Stomach (tissue), 9 donors: Measurements from ENCODE around the gene KIF2C. TPM values are rescaled to one million over a fixed set of nuclear protein-coding genes. Genes with fewer than 3 reads are reported as not detected.
"Not testable (repeated sequence)": the region's sequence is repeated elsewhere in the genome, so short reads cannot be mapped to it uniquely, and the experiment has no call there.

Experiments
- DNase-seq, 2 donors: peaks; one replicate each; pipeline versions ENCODE4 v3.0.0 to v3.0.0-alpha.2; 2013 to 2019
- H3K27ac ChIP-seq, 5 donors: fragments of 200-600 bp in 4 of 5; sonication (generic) in 4 of 5; one replicate each; pipeline ENCODE4 v1.5.1; 2013 to 2019; ENCODE audit warnings: mild to moderate bottlenecking in 1 of 5, moderate library complexity in 1 of 5
- H3K27me3 ChIP-seq, 3 donors: fragments of 200-600 bp; sonication (generic); one replicate each; pipeline ENCODE4 v1.5.1; 2017 to 2019; ENCODE audit warnings: mixed run types in 1 of 3
- H3K36me3 ChIP-seq, 4 donors: fragments of 200-600 bp; sonication (generic); 1 replicate in 3 of 4; 2 replicates in 1 of 4; pipeline ENCODE4 v1.5.1; 2016 to 2019
- H3K4me1 ChIP-seq, 4 donors: fragments of 200-600 bp; sonication (generic); one replicate each; pipeline ENCODE4 v1.5.1; 2016 to 2019
- H3K4me3 ChIP-seq, 4 donors: fragments of 200-600 bp; sonication (generic) in 3 of 4; one replicate each; pipeline ENCODE4 v1.5.1; 2016 to 2019; ENCODE audit warnings: mild to moderate bottlenecking in 1 of 4
- H3K9me3 ChIP-seq, 4 donors: fragments of 200-600 bp; sonication (generic); one replicate each; pipeline ENCODE4 v1.5.1; 2016 to 2019
- CTCF ChIP-seq, 7 experiments: fragments of 450-650 bp in 4 of 7; fragments of 200-600 bp in 3 of 7; sonication (generic) in 3 of 7; IDR thresholded peaks; one replicate each; pipeline ENCODE4 v1.5.1; 2016 to 2019; ENCODE audit warnings: antibody characterized with exemption in 7 of 7, control low read depth in 2 of 7, mild to moderate bottlenecking in 1 of 7
- EP300 ChIP-seq: sonication (generic); formaldehyde crosslinking; IDR thresholded peaks from one replicate; pipeline ENCODE4 v1.6.1; 2017; ENCODE audit warnings: antibody characterized with exemption
- POLR2A ChIP-seq, 4 donors: fragments of 450-650 bp; IDR thresholded peaks; one replicate each; pipeline ENCODE4 v1.6.1; 2016; ENCODE audit warnings: antibody characterized with exemption in 4 of 4, control low read depth in 2 of 4, mild to moderate bottlenecking in 1 of 4, moderate library complexity in 1 of 4
- POLR2AphosphoS5 ChIP-seq, 3 donors: sonication (generic); formaldehyde crosslinking; IDR thresholded peaks; one replicate each; pipeline ENCODE4 v1.6.1; 2016; ENCODE audit warnings: antibody characterized with exemption in 3 of 3
- WGBS, 5 donors: extraction: QIAGEN DNeasy Blood & Tissue Kit in 3 of 5; methylation state at CpG; one replicate each; pipeline versions ENCODE4 v1.1.5 to v1.1.7; 2013 to 2018; 5-methylcytosine and 5-hydroxymethylcytosine counted together
- intact Hi-C: fragments of 100-400 bp; cut with DNase I; formaldehyde crosslinking; loops from one replicate; pipeline ENCODE4 v1.15.1; 2023; ENCODE audit warnings: low total_unique reads
- polyA plus RNA-seq, 3 donors: library from polyadenylated mRNA; stranded (reverse); fragments of 200-250 nt; gene quantifications; one replicate each; pipeline ENCODE4 v1.2.3, GENCODE V29; 2013
- total RNA-seq, 5 donors: library from RNA; depleted of rRNA; stranded (reverse); fragments of >200 nt; gene quantifications; one replicate each; pipeline versions ENCODE4 v1.1.0 to v1.2.3, GENCODE V29; 2014 to 2016
- donor health status: healthy with polysubstance abuse.
- donor health status: Bipolar disorder and iron deficiency.
- donor health status: healthy.

Gene KIF2C
- total and polyA plus RNA-seq, 8 donors, result 1.4 to 34.8 (median 6.0) TPM

GRCh38 chr1:44808938-44809917 is 69.6 kb downstream of the KIF2C start:
- DNase-seq, result peak; percentile 51 to 87
- Histone ChIP-seq H3K9me3 (no peaks in the 10 kb centered on the region), H3K4me3 (peak overlapping the region; percentile 14 to 35 (median 19)), H3K4me1 (peaks cover 65 to 95% (median 78%) of the 10 kb centered on the region in 4 donors), H3K36me3 (peaks cover 12 to 26% (median 23%) of the 10 kb centered on the region in 4 donors), H3K27me3 (no peaks in the 10 kb centered on the region), H3K27ac (peak overlapping the region; percentile 83 to 99 (median 97))
- peak in 1 of 3 donors; percentile 20 for TF ChIP-seq POLR2AphosphoS5 (IDR thresholded peaks at IDR 0.05)
- peak in 1 of 4 donors; percentile 12 for TF ChIP-seq POLR2A (IDR thresholded peaks at IDR 0.05)
- TF ChIP-seq CTCF (IDR thresholded peaks at IDR 0.05), result no peak
- no peak for TF ChIP-seq EP300
- intact Hi-C loops, result no loop called here
- WGBS, 5 donors, result 21 to 45% (median 37%) methylated on average over 6 of the region's 6 CpGs

GRCh38 chr1:44810101-44810761 is 70.6 kb downstream of the KIF2C start:
- Histone ChIP-seq H3K27ac (peak overlapping the region; percentile 83 to 99 (median 97)), H3K9me3 (no peaks in the 10 kb centered on the region), H3K4me1 (peaks cover 65 to 97% (median 83%) of the 10 kb centered on the region in 4 donors), H3K4me3 (peak overlapping the region in 2 of 4 donors; percentile 5 to 35), H3K27me3 (no peaks in the 10 kb centered on the region), H3K36me3 (peaks cover 4 to 16% (median 13%) of the 10 kb centered on the region in 4 donors)
- WGBS, 5 donors, result 24 to 31% (median 27%) methylated on average over 12 of the region's 12 CpGs
- TF ChIP-seq POLR2A (IDR thresholded peaks at IDR 0.05) (no peak), EP300 (no peak), POLR2AphosphoS5 (IDR thresholded peaks at IDR 0.05) (no peak)
- peak; percentile 48 to 81 for DNase-seq
- intact Hi-C loops, result no loop called here

GRCh38 chr1:44810762-44811105 is 71.1 kb downstream of the KIF2C start:
- Histone ChIP-seq H3K4me1 (peaks cover 65 to 93% (median 80%) of the 10 kb centered on the region in 4 donors), H3K36me3 (peaks cover 4 to 11% (median 8%) of the 10 kb centered on the region in 4 donors), H3K4me3 (peak overlapping the region in 1 of 4 donors; percentile 5), H3K27ac (peak overlapping the region; percentile 83 to 99 (median 97))
- H3K27me3 ChIP-seq, intact Hi-C loops, H3K9me3 ChIP-seq, DNase-seq: not testable (repeated sequence)
- WGBS, 5 donors, result 81 to 88% (median 85%) methylated on average over 4 of the region's 4 CpGs

- intact Hi-C loops, result no loop called here
- DNase-seq, result no peak
- Histone ChIP-seq H3K4me1 (peaks cover 60 to 88% (median 75%) of the 10 kb centered on the region in 4 donors), H3K27ac (peak overlapping the region in 4 of 5 donors; percentile 93 to 99 (median 98)), H3K27me3 (no peaks in the 10 kb centered on the region), H3K36me3 (peaks cover 0 to 6% (median 3%) of the 10 kb centered on the region in 4 donors), H3K4me3 (no peak overlapping the region), H3K9me3 (no peaks in the 10 kb centered on the region)
- 76 to 89% (median 85%) methylated on average over 8 of the region's 8 CpGs for WGBS, 5 donors
- no peak for TF ChIP-seq CTCF (IDR thresholded peaks at IDR 0.05)
- no peak for TF ChIP-seq POLR2A (IDR thresholded peaks at IDR 0.05)
- TF ChIP-seq EP300, result no peak
- TF ChIP-seq POLR2AphosphoS5 (IDR thresholded peaks at IDR 0.05), result no peak
Measured at GRCh38 chr1:44811234-44811633, 71.6 kb downstream of the KIF2C start.
